Fibroblast of upper back skin (primary cell): Measurements from ENCODE around the gene GPR142.
"Not testable (repeated sequence)": the region's sequence is repeated elsewhere in the genome, so short reads cannot be mapped to it uniquely, and the experiment has no call there.

Experiments
- DNase-seq: peaks from one replicate; pipeline ENCODE4 v3.0.0-alpha.2; 2013

GPR142 gene

DNA sequence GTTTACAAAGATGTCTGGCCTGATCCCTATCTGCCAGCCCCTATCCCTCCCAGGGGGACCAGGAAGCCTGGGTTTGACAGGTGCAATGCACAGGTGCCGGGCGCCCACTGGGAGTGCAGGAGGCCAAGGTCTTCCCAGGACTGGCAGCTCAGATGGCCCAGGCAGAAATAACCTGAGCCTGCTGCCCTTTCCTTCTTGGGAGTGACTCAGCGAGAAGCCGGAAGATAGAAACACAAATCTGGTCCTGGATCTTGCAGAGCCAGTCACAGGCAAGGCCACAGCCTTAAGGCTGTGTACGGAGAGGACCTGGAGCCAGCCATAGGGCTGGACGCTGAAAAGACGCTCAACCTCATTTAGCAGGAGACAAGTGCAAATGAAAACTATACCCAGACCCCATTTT is 27.7 kb downstream of the GPR142 start:
- DNase-seq, result no peak

DNA sequence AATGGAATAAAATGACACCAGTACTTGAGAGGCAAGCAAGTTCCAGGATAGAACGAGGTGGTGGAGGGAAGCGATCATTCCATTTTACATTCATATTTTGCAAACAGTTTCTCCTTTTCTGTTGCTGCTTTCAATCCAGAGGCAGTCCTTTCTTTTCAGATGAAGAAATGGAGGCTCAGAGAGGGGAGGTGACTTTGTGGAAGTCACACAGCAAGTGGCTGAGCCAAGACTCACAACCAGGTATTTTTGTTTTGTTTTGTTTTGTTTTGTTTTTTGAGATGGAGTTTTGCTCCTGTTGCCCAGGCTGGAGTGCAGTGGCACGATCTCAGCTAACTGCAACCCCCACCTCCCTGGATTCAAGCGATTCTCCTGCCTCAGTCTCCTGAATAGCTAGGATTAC is 29.3 kb downstream of the GPR142 start:
- no peak for DNase-seq

DNA sequence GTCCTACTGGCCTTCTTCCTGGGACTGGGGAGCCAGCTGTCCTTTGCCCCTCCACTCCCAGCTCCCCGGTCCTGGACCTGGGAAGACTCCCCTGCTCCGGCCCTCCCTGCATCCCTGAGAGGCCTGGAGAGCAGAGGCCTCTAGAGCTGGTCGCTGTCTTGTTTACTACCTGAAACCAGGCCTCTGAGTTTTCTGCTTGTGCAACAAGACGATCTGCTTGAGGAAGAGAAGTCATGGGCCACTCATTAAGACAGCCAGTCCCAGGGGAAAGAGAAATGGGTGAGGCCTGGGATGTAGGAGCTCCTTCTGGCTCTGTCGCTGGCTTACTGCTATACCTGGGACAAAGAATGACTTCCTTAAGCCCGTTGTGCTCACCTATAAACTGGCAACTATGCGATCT is 34.7 kb downstream of the GPR142 start:
- DNase-seq, result no peak

DNA sequence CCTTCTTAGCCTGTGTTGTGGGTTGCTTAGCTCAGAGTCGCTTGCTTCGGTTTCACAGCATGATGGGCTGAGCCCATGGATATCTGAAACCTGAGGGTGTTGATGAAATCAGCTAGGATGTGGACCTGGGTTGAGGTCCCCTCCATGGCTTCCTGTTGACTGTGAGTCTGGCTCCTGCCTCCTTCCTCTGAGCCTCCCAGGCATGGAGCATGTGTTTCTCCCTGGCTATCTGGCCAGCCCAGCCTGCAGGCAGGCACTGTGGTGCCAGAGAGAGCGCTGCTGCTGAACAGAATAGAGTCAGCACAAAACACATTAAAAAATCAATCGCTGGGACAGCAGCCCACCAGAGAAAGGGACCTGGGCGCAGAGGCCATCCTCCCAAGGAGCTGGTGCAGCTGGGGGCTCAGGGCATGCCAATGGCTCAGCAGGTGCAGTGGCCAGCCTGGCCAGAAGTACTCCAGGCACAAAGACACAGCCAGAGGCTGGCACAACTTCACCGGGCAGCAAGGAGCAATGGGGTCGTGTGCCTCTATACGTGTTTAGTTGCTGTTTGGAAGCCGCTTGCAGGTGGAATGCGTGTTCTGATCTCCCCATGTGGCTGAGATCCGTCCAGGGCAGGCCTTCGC is 36.3 kb downstream of the GPR142 start:
- DNase-seq, result no peak

DNA sequence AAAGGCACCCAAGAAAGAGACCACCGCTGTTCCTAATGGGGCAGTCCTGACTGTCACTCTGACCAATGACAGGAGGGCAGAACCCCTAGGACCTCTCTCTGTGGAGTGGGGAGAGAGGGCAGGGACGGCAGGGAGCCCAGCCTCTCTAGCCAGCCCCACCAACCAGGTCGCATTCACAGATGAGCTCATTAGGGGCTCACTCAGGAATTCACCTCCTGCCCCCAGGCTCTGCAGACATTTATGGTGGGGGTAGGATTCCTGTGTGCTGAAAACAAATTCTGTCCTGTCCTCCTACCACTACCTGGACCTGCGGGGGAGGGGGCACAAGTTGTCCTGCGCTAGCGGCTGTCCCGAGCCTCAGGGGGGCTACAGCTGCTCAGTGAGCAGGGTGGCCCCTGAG is 36.9 kb downstream of the GPR142 start:
- no peak for DNase-seq

DNA sequence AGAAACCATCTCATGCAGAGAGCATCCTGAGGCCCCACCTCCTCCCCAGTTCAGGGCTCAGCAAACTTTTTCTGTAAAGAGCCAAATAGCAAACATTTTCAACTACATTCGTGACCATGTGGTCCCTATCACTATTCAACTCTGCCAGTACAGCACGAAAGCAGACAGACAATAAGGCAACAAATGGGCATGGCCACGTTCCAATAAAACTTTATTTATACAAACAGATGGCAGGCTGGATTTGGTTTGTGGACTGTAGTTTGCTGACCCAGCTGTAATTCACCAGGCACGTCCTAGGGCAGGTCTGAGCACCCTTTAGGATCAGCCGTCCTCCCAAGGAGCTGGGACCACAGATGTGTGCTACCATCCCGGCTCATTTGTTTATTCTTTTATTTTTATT is 37.5 kb downstream of the GPR142 start:
- DNase-seq, result no peak

DNA sequence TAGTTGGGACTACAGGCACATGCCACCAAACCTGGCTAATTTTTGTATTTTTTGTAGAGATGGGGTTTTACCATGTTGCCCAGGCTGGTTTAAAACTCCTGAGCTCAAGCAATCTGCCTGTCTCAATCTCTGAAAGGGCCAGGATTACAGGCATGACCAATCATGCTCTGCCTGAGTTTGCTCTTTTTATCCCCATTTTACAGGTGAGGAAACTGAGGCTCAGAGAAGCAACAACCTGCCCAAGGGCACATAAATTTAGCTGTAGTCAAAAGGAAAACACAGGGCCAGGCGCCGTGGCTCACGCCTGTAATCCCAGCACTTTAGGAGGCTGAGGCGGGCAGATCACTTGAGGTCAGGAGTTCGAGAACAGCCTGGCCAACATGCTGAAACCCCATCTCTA is 38.0 kb downstream of the GPR142 start:
- DNase-seq, result not testable (repeated sequence)

DNA sequence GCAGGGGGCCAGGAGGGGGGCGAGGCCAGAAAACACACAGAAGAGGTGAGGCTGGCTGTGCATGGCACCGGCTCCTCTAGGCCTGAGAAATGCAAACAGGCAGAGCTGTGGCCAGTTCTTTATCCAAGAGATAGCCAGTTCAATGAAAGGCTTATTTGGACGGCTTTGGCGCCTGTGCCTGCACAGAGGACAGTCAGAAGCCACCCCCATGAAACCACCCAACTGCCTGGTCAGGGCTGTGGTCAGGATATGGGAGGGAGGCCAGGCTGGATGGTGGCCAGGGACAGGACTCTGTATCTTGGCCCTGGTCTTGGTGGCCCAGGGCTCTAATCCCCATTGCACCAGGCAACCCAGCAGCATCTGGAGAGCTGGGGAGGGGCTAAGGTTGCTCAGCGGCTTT is 40.1 kb downstream of the GPR142 start:
- DNase-seq, result no peak

DNA sequence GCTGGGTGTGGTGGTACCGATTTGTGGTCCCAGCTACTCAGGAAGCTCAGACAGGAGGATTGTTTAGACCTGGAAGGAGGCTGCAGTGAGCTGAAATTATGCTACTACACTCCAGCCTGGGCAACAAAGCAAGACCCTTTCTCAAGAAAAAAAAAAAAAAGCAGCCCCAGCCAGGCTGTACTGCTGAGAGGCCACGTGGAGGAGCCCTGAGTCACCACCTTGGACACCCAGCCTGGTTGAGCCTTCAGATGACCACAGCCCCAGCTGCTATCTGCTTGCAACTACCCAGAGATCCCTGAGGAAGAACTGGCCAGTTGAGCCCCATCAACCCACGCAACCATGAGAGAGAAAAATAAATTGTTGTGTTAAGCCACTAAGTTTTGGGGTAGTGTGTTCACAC is 41.0 kb downstream of the GPR142 start:
- peak; percentile 27 for DNase-seq

DNA sequence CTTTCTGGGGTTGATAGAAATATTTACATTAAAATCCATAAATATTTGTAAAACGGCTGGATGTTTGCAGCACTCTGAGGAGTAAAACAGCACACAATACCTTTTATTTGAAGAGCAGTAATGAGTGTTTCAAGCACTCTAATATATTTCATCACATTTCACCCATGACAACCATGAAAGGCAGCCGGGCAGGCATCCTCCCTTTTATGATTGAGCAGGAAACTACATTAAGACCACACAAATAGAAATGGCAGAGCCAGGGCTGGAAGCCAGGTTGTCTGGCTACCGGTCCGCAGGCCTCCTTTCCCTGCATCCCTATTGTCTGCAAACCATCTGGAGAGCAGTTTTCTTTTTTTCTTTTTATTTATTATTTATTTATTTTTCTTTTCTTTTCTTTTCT is 41.5 kb downstream of the GPR142 start:
- no peak for DNase-seq

DNA sequence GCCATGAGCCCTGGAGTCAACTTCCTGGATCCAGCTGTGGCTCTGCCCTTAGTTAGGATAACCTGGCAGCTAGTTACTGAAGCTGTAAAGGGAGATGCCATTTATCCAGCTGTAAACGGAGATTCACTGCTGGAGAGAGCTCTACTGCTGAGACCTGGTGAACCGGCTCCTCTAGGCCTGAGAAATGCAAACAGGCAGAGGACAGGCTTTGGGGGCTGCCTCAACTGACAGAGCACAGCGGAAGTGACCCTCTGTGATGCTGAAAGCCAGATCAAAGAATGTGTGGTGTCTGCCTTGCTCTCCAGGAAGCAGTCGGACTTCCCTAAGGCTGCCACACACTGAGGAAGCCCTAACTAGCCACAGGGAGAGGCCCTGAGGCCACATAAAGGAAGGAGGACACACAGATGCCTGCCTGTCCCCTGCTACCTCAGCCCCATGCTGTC is 42.7 kb downstream of the GPR142 start:
- DNase-seq, result no peak

DNA sequence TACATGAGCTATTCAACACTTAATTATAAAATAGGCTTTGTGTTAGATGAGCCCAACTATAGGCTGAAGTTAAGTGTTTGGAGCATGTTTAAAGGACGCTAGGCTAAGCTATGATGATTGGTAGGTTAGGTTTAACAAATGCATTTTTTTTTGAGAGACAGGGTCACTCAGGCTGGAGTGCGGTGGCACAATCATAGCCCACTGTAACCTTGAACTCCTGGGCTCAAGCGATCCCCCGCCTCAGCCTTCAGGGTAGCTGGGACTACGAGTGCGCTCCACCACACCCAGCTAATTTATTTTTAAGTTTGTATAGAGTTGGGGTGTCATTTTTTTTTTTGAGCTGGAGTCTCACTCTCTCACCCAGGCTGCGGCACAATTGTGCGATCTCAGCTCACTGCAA is 45.3 kb downstream of the GPR142 start:
- DNase-seq, result no peak

DNA sequence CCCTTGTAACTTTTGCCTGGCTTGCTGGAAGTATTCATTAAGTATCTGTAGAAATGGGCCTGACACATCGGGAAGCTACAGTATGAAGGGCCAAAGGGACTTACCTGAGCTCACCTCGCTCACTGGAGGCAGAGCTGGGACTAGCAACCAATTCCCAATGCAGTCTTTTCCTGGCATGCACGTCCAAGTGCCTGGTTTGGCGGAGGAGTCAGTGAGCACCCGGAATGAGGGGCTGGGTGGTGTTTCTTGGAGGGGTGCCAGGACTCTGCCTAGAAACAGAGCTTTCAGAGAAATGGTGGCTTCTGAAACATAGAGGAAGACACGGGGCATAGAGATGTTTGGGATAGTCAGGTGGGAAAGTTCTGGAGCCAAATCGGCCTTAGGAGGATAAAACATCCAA is 46.2 kb downstream of the GPR142 start:
- DNase-seq, result no peak

DNA sequence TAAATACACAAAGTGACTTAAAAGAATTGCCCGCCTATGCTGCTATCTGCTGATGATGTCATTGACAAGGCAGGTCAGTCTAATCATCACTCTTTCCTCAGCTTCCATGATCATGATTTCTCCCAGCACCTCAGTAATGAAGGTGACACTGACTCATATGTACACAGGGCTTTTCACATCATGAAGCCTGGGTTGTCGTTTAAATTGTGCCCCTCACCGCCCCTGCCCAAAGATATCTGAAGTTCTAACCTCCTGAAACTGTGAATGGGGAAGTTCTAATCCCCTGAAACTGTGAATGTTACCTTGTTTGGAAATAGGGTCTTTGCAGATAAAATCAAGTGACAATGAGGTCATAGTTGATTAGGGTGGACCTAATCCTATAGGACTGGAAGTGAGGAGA is 47.2 kb downstream of the GPR142 start:
- no peak for DNase-seq

DNA sequence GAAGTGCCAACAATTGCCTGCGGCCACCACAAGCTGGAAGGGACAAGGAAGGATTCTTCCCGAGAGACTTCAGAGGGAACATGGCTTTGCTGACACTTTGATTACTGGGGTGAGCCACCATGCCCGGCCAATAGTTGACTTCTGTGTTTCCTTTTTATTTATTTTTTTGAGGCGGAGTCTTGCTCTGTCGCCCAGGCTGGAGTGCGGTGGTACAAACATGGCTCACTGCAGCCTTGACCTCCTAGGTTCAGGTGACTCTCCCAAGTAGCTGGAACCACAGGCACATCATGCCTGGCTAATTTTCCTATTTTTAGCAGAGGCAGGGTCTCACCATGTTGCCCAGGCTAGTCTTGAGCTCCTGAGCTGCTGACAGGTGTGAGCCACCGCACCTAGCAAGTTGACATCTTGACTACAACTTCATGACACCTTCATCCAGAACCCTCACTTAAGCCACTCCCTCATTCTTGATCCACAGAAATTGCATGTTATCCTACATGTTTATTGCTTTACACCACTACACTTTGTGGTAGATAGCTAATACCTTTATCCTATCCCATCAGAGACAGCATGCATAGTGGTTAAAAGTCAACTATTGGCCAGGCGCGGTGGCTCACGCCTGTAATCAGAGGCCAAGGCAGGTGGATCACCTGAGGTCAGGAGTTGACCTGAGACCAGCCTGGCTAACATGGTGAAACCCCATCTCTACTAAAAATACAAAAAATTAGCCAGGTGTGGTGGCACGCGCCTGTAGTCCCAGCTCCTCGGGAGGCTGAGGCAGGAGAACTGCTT is 48.5 kb downstream of the GPR142 start:
- no peak for DNase-seq

DNA sequence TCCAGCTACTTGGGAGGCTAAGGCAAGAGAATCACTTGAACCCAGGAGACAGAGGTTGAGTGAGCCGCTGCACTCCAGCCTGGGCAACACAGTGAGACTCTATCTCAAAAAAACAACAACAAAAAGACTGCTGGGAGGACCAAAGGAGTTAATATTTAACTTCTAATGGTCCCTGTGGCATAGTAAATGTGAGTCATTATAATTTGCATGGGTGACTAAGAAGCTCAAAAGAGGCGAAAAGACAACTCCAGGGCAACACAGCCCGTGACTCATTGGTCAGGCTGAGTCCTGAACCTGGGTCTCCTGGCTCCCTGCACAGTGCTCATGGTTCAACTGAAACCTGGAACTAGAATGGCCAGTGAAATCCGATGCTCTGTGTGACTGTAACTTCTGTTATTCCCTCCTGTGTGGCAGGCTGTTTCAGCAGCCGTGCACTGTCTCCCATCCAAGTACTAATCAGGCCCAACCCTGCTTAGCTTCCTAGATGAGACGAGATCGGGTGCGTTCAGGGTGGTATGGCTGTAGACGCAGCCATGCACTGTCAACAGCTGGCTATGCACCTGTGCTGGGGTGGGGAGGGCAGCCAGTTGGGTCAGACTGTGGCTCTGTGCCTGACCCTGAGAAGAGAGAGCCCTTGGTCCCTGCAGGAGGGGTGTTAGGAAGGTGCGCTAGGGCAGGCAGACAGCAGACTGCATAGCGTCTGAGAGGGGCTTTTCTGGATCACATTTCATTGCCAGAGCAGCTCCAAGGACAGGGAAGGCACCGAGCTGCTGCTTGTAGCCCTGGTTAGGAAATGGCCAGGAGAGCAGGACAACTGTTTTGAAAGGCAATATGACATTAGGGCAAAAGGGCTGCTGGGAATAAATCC is 50.1 kb downstream of the GPR142 start:
- peak; percentile 26 for DNase-seq

DNA sequence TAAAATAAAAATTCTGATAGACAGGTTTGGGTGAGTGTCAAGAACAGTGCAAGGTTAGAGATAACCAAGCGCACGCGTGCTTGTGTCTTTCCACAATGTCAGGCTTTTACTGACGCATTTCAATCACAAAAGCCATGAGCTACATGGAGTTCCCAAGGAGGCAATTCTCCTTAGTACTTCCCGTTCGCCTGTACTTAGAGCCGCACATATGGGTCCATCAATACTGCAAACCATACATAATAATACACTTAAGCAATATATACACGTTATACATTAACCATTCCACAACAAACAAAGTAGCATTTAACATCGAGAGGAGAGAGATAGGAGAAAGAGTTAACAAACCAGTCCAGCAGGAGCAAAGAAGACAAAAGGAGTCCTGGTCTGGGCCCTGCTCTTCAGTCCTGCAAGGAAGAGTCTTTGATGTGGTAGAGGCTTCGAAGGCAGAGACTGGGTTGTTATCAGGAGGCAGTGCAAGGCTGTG is 52.7 kb downstream of the GPR142 start:
- no peak for DNase-seq
